K562 (cell line): ENCODE data around the gene GAS2L2. TPM values are rescaled to one million over a fixed set of nuclear protein-coding genes. Genes with fewer than 3 reads are reported as not detected.

Experiments
- ATAC-seq: fragments of 200-7000 bp; cut with Tn5 transposase; 3 replicates; pipeline ENCODE4 v1.9.1; 2020; ENCODE audit warnings: moderate library complexity
- BruUV-seq: library from RNA; stranded (reverse); fragments of 400-500 nt; replicated peaks from 2 replicates; lab custom pipeline; 2021; lab: Mats Ljungman, UMichigan
- CTCF ChIA-PET: fragments of 300-600 bp; formaldehyde crosslinking; extraction: SDS; loops from one replicate; lab custom pipeline; 2021; ENCODE audit warnings: low intra/inter-chr PET ratio; lab: Yijun Ruan, JAX
- POLR2A ChIA-PET: fragments of 300-600, 350-650 bp; sonication (Branson Sonifier 250); formaldehyde crosslinking; extraction: SDS; loops from one replicate; lab custom pipeline; 2021; ENCODE audit warnings: antibody characterized with exemption, inconsistent platforms; lab: Yijun Ruan, JAX
- DNase-seq, 4 experiments: peaks; one replicate each; pipeline versions ENCODE4 v3.0.0 to v3.0.0-alpha.2; 2011 to 2018; ENCODE audit warnings: low spot score in 3 of 4, mixed read lengths in 3 of 4; ENCODE audit errors: extremely low read depth in 1 of 4
- FAIRE-seq: peaks from 2 replicates; lab custom pipeline; 2011; peaks lifted over from hg19 to GRCh38; lab: Jason Lieb, UNC
- H2AFZ ChIP-seq: 2 replicates; pipeline ENCODE4 v1.6.0; 2011; ENCODE audit warnings: low read depth, low read length, control low read depth, inconsistent platforms
- H3K27ac ChIP-seq: fragments of 200-600 bp; 3 replicates; pipeline ENCODE4 v1.8.0; 2011; ENCODE audit warnings: low read depth, mild to moderate bottlenecking, control low read depth, inconsistent platforms, low read length, moderate library complexity, mixed read lengths; ENCODE audit errors: extremely low read depth
- H3K27me3 ChIP-seq, 2 experiments: fragments of 300-600 bp in 1 of 2; 2 replicates in 1 of 2; 3 replicates in 1 of 2; pipeline versions ENCODE4 v1.6.0 to v1.8.0; 2011; ENCODE audit warnings: inconsistent platforms in 2 of 2, low read length in 2 of 2, mild to moderate bottlenecking in 1 of 2, mixed read lengths in 1 of 2, moderate library complexity in 1 of 2; ENCODE audit not compliant: control insufficient read depth in 2 of 2, insufficient read depth in 2 of 2
- H3K36me3 ChIP-seq: fragments of 300-600 bp; 3 replicates; pipeline ENCODE4 v1.8.0; 2011; ENCODE audit warnings: mild to moderate bottlenecking, low read length, inconsistent platforms; ENCODE audit not compliant: control insufficient read depth, insufficient read depth
- H3K4me1 ChIP-seq, 2 experiments: fragments of 200-600 bp in 1 of 2; replicated peaks in 1 of 2; 2 replicates in 1 of 2; 3 replicates in 1 of 2; pipeline versions ENCODE4 v1.5.1 to v1.8.0; 2011; ENCODE audit warnings: inconsistent platforms in 2 of 2, low read length in 2 of 2, mild to moderate bottlenecking in 1 of 2, mixed read lengths in 1 of 2, moderate library complexity in 1 of 2; ENCODE audit not compliant: control insufficient read depth in 2 of 2, insufficient read depth in 2 of 2
- H3K4me2 ChIP-seq: 2 replicates; pipeline ENCODE4 v1.6.1; 2011; ENCODE audit warnings: low read length, control low read depth, inconsistent platforms, mixed read lengths; ENCODE audit not compliant: insufficient read depth
- H3K4me3 ChIP-seq: fragments of 200-600 bp; sonication (generic), shearing (Covaris generic); 2 replicates; pipeline ENCODE4 v1.5.1; 2016; ENCODE audit warnings: control low read depth, inconsistent platforms
- H3K79me2 ChIP-seq: fragments of 200-600 bp; 3 replicates; pipeline ENCODE4 v1.8.0; 2011; ENCODE audit warnings: low read length, inconsistent platforms; ENCODE audit not compliant: control insufficient read depth, insufficient read depth
- H3K9ac ChIP-seq, 2 experiments: 2 replicates each; pipeline versions ENCODE4 v1.6.0 to v1.6.1; 2011; ENCODE audit warnings: low read depth in 2 of 2, low read length in 2 of 2, control low read depth in 1 of 2, inconsistent platforms in 1 of 2, mild to moderate bottlenecking in 1 of 2, mixed read lengths in 1 of 2; ENCODE audit not compliant: insufficient read depth in 1 of 2
- H3K9me1 ChIP-seq: one replicate; pipeline ENCODE4 v1.6.0; 2011; ENCODE audit warnings: inconsistent platforms, mild to moderate bottlenecking, low read length, moderate library complexity; ENCODE audit not compliant: control insufficient read depth, insufficient read depth
- H3K9me3 ChIP-seq: replicated peaks from 2 replicates; pipeline ENCODE4 v1.5.1; 2011; ENCODE audit warnings: low read depth, low read length, inconsistent platforms; ENCODE audit not compliant: control insufficient read depth, insufficient read depth
- H4K20me1 ChIP-seq: replicated peaks from 2 replicates; pipeline ENCODE4 v1.6.1; 2011; ENCODE audit warnings: low read length, inconsistent platforms, mixed read lengths; ENCODE audit not compliant: control insufficient read depth, insufficient read depth
- CAMTA2 ChIP-seq: fragments of 250-450 bp; sonication (Bioruptor Pico); conservative IDR thresholded peaks from 2 replicates; pipeline ENCODE4 v1.5.1; 2022
- CEBPG ChIP-seq, 3 experiments: fragments of 200-800 bp in 1 of 3; sonication (Bioruptor generic) in 1 of 3; sonication (generic) in 1 of 3; formaldehyde crosslinking in 1 of 3; IDR thresholded peaks in 2 of 3; conservative IDR thresholded peaks in 1 of 3; 2 replicates each; pipeline versions ENCODE4 v1.6.1 to v1.8.0; 2016 to 2022; ENCODE audit warnings: missing compliant biosample characterization in 2 of 3, missing genetic modification characterization in 2 of 3, mild to moderate bottlenecking in 1 of 3, missing genetic modification reagents in 1 of 3
- CTBP1 ChIP-seq: fragments of 450-650 bp; IDR thresholded peaks from 2 replicates; pipeline ENCODE4 v1.6.1; 2016; ENCODE audit warnings: borderline replicate concordance
- ELF4 ChIP-seq: fragments of 450-650 bp; formaldehyde crosslinking; IDR thresholded peaks from 2 replicates; pipeline ENCODE4 v1.4.0; 2022; ENCODE audit warnings: missing genetic modification characterization
- ID3 ChIP-seq, 2 experiments: fragments of 250-450 bp in 1 of 2; fragments of 450-650 bp in 1 of 2; sonication (Bioruptor Pico) in 1 of 2; IDR thresholded peaks; 2 replicates each; pipeline versions ENCODE4 v1.6.1 to v1.8.0; 2016 to 2021; ENCODE audit warnings: mild to moderate bottlenecking in 2 of 2, moderate library complexity in 2 of 2, missing compliant biosample characterization in 1 of 2, missing genetic modification characterization in 1 of 2
- MAFG ChIP-seq: fragments of 450-650 bp; conservative IDR thresholded peaks from 2 replicates; pipeline ENCODE4 v1.6.1; 2016; ENCODE audit warnings: missing genetic modification characterization, missing compliant biosample characterization
- NFE2 ChIP-seq: IDR thresholded peaks from 2 replicates; pipeline ENCODE4 v1.6.1; 2014; ENCODE audit warnings: antibody characterized with exemption, low read depth
- NR1H2 ChIP-seq: sonication (generic); formaldehyde crosslinking; IDR thresholded peaks from 2 replicates; pipeline ENCODE4 v1.4.0; 2020; ENCODE audit warnings: mild to moderate bottlenecking, missing genetic modification reagents
- POLR2H ChIP-seq: IDR thresholded peaks from 2 replicates; pipeline ENCODE4 v1.6.1; 2016; ENCODE audit warnings: missing genetic modification characterization, low read depth, mild to moderate bottlenecking, control low read depth, missing compliant biosample characterization, moderate library complexity
- POLR3A ChIP-seq: IDR thresholded peaks from 2 replicates; pipeline ENCODE4 v1.6.1; 2011; ENCODE audit warnings: borderline replicate concordance, mild to moderate bottlenecking, moderate library complexity; ENCODE audit not compliant: insufficient read length, insufficient read depth; ENCODE audit errors: extremely low read depth
- RB1 ChIP-seq: fragments of 450-650 bp; IDR thresholded peaks from 2 replicates; pipeline ENCODE4 v1.6.1; 2017; ENCODE audit warnings: low read depth, mild to moderate bottlenecking
- SMARCE1 ChIP-seq: fragments of 450-650 bp; IDR thresholded peaks from 2 replicates; pipeline ENCODE4 v1.7.1; 2016; ENCODE audit warnings: mild to moderate bottlenecking
- SMC3 ChIP-seq: conservative IDR thresholded peaks from 2 replicates; pipeline ENCODE4 v1.6.1; 2011; ENCODE audit warnings: low read depth, low read length, improper control_type of control experiment; ENCODE audit not compliant: insufficient read depth
- ZNF717 ChIP-seq: fragments of 250-450 bp; sonication (Bioruptor Pico); IDR thresholded peaks from 2 replicates; pipeline ENCODE4 v1.5.0; 2021
- WGBS: fragments of 100-300 bp; shearing (Covaris generic); methylation state at CpG from one replicate; pipeline ENCODE4 v1.1.6; 2016; ENCODE audit warnings: low coverage, mixed read lengths; ENCODE audit not compliant: insufficient coverage; ENCODE audit errors: missing lambda C conversion rate; 5-methylcytosine and 5-hydroxymethylcytosine counted together
- in situ Hi-C: fragments of 300-500 bp; cut with MboI; formaldehyde crosslinking; loops from 4 replicates; pipeline ENCODE4 v1.15.0; 2018; ENCODE audit warnings: inconsistent platforms, mixed read lengths
- intact Hi-C: fragments of 100-400 bp; cut with micrococcal nuclease; formaldehyde crosslinking; loops from 2 replicates; pipeline ENCODE4 v1.14.2; 2022
- polyA plus RNA-seq, 8 experiments: library from polyadenylated mRNA; depleted of rRNA in 4 of 8; stranded (reverse) in 5 of 8; unstranded in 3 of 8; fragments of >200 nt; fragmentation: Nextera tagmentation in 2 of 8; fragmentation: Illumina TruSeq in 1 of 8; extraction: Ambion mirVana in 2 of 8; extraction: Trizol in 1 of 8; gene quantifications; 2 replicates each; pipeline versions ENCODE4 v1.2.1 to v1.2.3, GENCODE V29; 2011 to 2014; ENCODE audit warnings: inconsistent platforms in 1 of 8, missing spikeins in 1 of 8
- total RNA-seq, 7 experiments: library from RNA; depleted of rRNA in 6 of 7; stranded (reverse); fragments of >200 nt in 6 of 7; fragmentation: Illumina TruSeq in 2 of 7; extraction: Trizol in 2 of 7; gene quantifications; 2 replicates each; pipeline versions ENCODE4 v1.2.1 to v1.2.3, GENCODE V29; 2011 to 2021; ENCODE audit warnings: low replicate concordance in 1 of 7
- TF ChIP-seq, protein P1 (sequence below), 2 experiments: fragments of 450-650 bp; IDR thresholded peaks; 2 replicates each; pipeline ENCODE4 v1.6.1; 2016
- TF ChIP-seq, protein P2 (sequence below): fragments of 250-450 bp; sonication (Bioruptor Pico); IDR thresholded peaks from 2 replicates; pipeline ENCODE4 v1.8.0; 2022; ENCODE audit warnings: inconsistent platforms
- TF ChIP-seq, protein P3 (sequence below): sonication (generic); formaldehyde crosslinking; IDR thresholded peaks from 2 replicates; pipeline ENCODE4 v1.8.1; 2023; ENCODE audit warnings: mild to moderate bottlenecking, missing genetic modification reagents

GAS2L2 gene
- total and polyA plus RNA-seq, 9 of the 15 experiments (the other 6 are each of a cell fraction or from before 2014, with no cell fraction given): not detected

DNA sequence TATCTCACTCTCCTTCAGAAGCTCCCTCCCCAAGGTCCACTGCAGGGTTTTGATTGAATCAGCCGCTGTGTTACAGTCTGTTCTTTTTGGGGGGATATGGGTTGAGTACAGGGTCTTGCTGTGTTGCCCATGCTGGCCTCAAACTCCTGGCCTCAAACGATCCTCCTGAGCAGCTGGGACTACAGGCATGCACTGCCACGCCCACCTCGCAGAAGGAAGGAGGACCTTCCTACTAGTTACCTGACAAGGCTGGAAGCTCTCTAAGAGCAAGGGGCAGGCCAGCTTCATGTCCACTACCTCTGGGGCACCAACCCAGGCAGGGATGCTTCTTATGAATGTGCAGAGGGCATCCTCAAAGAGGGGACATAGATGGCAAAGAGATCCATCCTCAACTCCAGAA, 44.3 kb upstream of the GAS2L2 start (continued):
- TF ChIP-seq SMC3 (no peak), NR1H2 (no peak), CEBPG (CRISPR knock-in tag; IDR thresholded peaks at IDR 0.05) (no peak), CEBPG (tag; conservative IDR thresholded peaks at IDR 0.05 in 1 of 2, IDR thresholded peaks at IDR 0.05 in 1 of 2) (no peak)

- ATAC-seq (no peak), DNase-seq (no peak), FAIRE-seq (no peak)
- H4K20me1 ChIP-seq: peaks cover 4% of the 10 kb centered on the region; the same call in 1 of the 2 replicates
- no peak overlapping the region for H2AFZ ChIP-seq
- H3K27me3 ChIP-seq: peaks cover 44 to 67% of the 10 kb centered on the region in 2 experiments
- H3K36me3 ChIP-seq: no peaks in the 10 kb centered on the region
- BruUV-seq: no TSS peak
- H3K9me3 ChIP-seq: no peaks in the 10 kb centered on the region
- POLR2A ChIA-PET: interaction anchor here (2.0 kb wide), 1 partner anchor 12 kb away, joined by 13 read pairs; the partner anchor contains the start of gene TAF15
- H3K27ac ChIP-seq: no peak overlapping the region
- intact Hi-C loops: no loop called here
- H3K9me1 ChIP-seq: no peaks in the 10 kb centered on the region
- no peaks in the 10 kb centered on the region for H3K79me2 ChIP-seq
- H3K4me2 ChIP-seq: no peak overlapping the region
- CTCF ChIA-PET: no interaction called here
- H3K4me3 ChIP-seq: no peak overlapping the region
- no peak overlapping the region for H3K9ac ChIP-seq
- WGBS: 0% methylated on average over 1 of the region's 1 CpG
- H3K4me1 ChIP-seq: peaks cover 2 to 14% of the 10 kb centered on the region in 2 experiments
- in situ Hi-C loops: no loop called here
- TF ChIP-seq, protein P1, sequence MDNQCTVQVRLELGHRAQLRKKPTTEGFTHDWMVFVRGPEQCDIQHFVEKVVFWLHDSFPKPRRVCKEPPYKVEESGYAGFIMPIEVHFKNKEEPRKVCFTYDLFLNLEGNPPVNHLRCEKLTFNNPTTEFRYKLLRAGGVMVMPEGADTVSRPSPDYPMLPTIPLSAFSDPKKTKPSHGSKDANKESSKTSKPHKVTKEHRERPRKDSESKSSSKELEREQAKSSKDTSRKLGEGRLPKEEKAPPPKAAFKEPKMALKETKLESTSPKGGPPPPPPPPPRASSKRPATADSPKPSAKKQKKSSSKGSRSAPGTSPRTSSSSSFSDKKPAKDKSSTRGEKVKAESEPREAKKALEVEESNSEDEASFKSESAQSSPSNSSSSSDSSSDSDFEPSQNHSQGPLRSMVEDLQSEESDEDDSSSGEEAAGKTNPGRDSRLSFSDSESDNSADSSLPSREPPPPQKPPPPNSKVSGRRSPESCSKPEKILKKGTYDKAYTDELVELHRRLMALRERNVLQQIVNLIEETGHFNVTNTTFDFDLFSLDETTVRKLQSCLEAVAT (IDR thresholded peaks at IDR 0.05): no peak
- TF ChIP-seq NFE2: no peak
- TF ChIP-seq ID3 (CRISPR knock-in tag; IDR thresholded peaks at IDR 0.05): no peak
- TF ChIP-seq ID3 (tag; IDR thresholded peaks at IDR 0.05): no peak
- no peak for TF ChIP-seq CAMTA2 (CRISPR knock-in tag)
- TF ChIP-seq SMARCE1: no peak
- TF ChIP-seq CTBP1: no peak
- TF ChIP-seq, protein P2, sequence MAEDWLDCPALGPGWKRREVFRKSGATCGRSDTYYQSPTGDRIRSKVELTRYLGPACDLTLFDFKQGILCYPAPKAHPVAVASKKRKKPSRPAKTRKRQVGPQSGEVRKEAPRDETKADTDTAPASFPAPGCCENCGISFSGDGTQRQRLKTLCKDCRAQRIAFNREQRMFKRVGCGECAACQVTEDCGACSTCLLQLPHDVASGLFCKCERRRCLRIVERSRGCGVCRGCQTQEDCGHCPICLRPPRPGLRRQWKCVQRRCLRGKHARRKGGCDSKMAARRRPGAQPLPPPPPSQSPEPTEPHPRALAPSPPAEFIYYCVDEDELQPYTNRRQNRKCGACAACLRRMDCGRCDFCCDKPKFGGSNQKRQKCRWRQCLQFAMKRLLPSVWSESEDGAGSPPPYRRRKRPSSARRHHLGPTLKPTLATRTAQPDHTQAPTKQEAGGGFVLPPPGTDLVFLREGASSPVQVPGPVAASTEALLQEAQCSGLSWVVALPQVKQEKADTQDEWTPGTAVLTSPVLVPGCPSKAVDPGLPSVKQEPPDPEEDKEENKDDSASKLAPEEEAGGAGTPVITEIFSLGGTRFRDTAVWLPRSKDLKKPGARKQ (CRISPR knock-in tag): no peak
- no peak for TF ChIP-seq RB1
- no peak for TF ChIP-seq ELF4 (CRISPR knock-in tag)
- no peak for TF ChIP-seq ZNF717 (CRISPR knock-in tag)
- no peak for TF ChIP-seq POLR2H
- no peak for TF ChIP-seq POLR3A
- TF ChIP-seq MAFG (tag): no peak
- TF ChIP-seq, protein P3, sequence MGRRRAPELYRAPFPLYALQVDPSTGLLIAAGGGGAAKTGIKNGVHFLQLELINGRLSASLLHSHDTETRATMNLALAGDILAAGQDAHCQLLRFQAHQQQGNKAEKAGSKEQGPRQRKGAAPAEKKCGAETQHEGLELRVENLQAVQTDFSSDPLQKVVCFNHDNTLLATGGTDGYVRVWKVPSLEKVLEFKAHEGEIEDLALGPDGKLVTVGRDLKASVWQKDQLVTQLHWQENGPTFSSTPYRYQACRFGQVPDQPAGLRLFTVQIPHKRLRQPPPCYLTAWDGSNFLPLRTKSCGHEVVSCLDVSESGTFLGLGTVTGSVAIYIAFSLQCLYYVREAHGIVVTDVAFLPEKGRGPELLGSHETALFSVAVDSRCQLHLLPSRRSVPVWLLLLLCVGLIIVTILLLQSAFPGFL: no peak
These were observed 43.9 kb upstream of the GAS2L2 start for GRCh38 chr17:35796942-35797341.
